Measurements from ENCODE around the gene CDK11B.
"Not testable (repeated sequence)": the region's sequence is repeated elsewhere in the genome, so short reads cannot be mapped to it uniquely, and the experiment has no call there.

The CDK11B gene

GRCh38 chr1:1683104-1683905, 24.5 kb upstream of the CDK11B start:
- DNase-seq (ENCODE audit: low spot score): no peak

GRCh38 chr1:1680912-1681273, 22.1 kb upstream of the CDK11B start:
- DNase-seq (ENCODE audit: low spot score): no peak

DNA sequence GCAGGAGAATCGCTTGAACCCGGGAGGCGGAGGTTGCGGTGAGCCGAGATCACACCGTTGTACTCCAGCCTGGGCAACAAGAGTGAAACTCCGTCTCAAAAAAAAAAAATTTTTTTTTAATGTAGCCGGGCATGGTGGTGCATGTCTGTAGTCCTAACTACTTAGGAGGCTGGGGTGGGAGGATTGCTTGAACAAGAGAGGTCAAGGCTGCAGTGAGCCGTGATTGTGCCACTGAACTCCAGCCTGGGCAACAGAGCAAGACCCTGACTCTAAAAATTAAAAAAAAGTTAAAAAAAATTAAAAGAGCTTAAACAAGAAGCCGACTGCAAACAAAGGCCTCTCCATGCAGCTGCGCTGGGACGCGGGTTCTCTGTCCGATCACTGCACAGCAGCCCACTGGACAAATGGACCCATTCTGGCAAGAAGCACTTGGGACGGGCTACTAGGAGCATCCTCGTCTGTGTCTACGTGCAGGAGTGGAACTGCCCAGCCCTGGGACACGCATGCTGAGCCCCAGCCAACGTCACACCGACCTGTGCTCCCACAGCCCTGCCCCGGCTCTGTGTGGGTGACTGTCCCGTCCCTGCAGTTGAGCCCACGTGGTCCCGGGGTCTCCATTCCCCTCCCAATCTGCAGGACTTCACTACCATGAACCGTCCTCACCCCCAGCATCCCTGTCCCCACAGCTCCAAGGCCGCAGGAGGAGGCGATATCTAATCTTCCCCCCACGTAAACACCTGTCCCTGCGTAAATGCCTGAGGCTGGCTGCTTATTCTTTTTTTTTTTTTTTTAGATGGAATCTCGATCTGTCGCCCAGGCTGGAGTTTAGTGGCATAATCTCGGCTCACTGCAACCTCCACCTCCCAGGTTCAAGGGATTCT, 21.5 kb upstream of the CDK11B start:
- no peak for DNase-seq (ENCODE audit: low spot score)

DNA sequence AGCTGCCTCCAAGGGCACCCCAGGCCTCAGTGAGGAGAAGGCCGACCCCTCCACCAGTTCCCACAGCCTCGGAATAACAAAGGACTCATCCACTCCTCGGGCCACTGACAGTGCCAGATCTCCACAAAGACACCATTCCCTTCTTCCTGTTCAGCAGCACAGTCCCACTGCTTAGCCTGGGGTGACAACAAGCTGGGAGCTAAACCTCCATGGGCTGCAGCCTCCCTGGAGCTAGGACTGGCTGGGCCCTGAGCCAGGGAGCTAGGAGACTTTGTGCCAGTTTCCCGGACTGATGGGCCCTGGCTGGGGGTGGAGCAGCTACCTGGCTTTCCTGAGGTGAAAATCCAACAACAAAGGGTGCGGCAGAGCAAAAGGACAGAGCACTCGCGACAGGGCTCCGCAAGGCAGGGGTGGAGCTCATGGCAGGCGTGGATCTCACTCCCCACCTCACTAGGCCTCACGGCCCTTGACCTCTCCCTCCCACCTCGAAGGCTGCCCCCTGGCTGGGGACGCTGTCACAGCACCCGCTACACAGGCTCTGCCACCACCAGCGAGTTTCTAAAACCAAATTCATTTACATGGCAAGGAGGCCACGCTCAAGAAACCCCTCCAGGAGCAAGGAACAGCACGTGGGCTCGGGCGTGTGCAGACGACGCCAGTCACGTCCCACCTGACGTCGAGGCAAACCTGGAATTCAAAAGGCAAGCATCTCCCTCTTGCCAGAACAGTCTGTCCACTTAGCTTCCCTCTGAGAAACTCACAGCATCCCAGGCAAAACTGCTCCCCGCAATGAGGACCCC, 20.0 kb upstream of the CDK11B start:
- DNase-seq (ENCODE audit: low spot score): peak; percentile 64

GRCh38 chr1:1677718-1678580, 19.1 kb upstream of the CDK11B start:
- DNase-seq (ENCODE audit: low spot score): no peak

DNA sequence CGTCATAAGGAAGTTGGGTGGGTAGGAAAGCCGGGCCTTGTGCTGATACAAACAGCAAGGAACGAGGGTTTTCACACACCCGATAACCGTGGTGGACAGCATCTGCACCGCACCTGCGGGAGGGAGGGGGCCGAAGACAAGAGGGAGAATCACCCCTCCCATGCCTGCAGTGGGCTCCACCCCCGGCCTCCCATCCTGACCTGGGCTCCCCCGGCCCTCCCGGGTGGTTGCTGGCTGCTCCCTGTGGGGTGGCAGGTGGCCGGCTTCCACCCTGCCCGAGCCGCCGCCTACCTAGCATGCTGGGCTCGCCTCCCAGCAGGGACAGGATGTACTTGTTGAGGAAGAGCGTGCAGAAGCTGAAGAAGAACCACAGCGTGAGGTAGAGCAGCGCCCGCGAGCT, 17.3 kb upstream of the CDK11B start:
- DNase-seq (ENCODE audit: low spot score): not testable (repeated sequence)

DNA sequence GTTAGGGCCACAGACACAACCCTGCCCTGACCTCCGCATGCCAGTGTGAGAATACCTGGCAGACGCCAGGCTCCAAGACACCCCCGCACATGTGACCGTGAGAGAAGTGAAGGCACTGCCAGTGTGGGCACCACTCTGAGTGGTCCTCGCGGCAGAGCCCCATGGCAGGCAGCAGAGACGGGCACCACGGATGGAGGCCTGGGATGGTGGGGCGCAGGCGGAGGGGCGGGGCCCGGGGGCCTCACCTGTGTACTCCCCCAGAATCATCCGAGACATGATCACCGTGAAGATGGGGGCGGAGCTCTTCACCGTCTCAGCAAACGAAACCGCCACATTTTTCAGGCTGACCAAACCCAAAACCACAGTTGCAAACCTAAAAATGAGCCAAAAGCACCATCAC, 16.4 kb upstream of the CDK11B start:
- DNase-seq (ENCODE audit: low spot score): not testable (repeated sequence)

DNA sequence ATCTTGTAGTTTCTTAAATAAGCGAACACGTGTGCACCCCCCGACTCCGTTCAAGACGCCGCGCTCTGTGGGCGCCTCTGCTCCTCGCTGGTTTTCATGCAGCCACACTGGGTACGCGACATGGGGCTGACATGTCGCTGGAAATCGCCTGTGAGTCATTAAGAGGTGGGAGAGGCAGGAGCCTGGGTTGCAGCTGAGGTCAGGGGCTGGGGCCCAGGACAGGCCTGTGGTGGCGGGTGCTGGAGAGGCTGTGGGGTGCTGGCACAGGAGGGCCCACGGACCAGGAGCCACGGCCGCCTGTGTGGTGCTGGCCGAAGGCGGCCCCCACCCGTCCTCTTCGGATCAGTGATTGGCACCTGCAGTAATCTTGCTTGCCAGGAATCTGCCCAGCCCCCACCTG, 16.0 kb upstream of the CDK11B start:
- not testable (repeated sequence) for DNase-seq (ENCODE audit: low spot score)

- no peak for DNase-seq (ENCODE audit: low spot score)
These were observed 13.6 kb upstream of the CDK11B start for GRCh38 chr1:1672181-1672965.

DNA sequence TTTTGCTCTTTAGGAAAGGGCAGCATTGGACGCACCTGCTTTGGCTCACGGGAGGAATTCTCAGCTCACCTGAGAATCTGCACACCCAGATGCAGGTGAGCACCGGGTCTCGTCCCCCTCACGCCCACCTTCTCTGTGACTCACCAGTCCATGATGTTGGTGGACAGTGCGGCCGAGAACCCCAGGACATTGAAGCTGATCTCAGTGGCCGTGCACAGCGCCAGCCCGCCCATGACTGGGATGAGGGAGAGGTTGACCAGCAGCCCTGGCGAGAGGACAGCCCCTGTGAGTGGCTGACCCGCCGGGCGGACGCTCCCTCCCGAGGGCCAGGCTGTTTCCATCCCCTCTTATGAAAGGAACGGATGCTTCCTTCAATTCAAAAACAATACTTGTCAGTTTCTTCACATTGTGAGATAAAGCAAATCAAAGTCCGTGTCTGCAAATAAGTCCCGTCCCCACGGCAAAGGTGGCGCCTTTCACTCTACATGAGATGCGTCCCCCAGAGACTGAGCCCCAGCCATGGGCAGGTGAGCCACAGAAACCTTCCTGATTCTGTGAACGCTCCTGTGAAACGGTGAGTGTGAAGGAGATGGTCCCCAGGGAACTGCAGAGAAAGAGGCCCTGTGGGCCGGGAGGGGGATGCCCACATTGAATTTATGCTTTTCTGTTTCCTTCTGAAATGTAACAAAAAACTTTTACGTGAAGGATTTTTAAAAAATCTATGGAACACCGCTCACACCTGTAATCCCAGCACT, 12.7 kb upstream of the CDK11B start:
- no peak for DNase-seq (ENCODE audit: low spot score)

DNA sequence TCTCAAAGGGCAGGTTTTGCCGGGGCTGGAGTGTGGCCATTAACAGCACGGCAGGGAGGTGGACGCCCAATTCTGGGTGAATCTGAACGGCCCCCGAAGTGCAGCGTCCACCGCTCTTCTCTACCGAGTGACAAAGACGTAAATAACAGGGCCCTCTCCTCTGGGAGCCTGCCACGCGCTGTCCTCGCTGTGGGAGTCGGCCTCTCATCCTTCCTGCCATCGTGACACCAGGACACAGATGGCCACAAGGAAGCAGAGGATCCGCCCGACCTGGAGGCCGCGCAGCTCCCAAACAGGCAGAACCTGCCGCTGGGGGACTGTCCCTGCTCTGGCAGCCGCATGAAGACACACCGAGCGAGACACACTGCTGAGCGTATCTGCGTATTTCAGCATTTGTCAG, 12.1 kb upstream of the CDK11B start:
- DNase-seq (ENCODE audit: low spot score): no peak

GRCh38 chr1:1669468-1670440, 10.9 kb upstream of the CDK11B start:
- DNase-seq (ENCODE audit: low spot score): no peak

GRCh38 chr1:1666526-1666925, 7.7 kb upstream of the CDK11B start:
- DNase-seq (ENCODE audit: low spot score): no peak

DNA sequence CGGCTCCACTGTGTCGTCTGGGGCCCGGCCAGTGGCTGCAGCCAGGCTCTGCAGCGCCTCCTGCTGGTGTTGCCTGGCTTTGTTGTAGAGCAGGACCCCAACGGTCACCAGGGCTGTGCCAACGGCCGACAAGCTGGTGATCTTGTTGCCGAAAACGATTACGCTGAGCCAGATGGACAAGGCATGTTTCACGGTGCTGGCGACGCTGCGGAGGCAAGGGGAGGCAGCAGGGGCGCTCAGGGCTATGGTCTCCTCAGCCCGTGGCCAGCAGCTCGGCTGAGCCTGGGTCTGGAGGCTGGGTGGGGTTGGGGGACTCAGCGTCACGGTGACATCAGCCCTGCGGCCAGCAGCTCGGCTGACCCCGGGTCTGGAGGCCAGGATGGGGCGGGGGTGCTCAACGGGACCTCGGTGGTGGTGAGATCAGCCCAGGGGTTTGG, 7.0 kb upstream of the CDK11B start:
- no peak for DNase-seq (ENCODE audit: low spot score)

- no peak for DNase-seq (ENCODE audit: low spot score)
These were observed 6.4 kb upstream of the CDK11B start for GRCh38 chr1:1664941-1665814.

GRCh38 chr1:1664318-1664717, 5.5 kb upstream of the CDK11B start:
- DNase-seq (ENCODE audit: low spot score): not testable (repeated sequence)

DNA sequence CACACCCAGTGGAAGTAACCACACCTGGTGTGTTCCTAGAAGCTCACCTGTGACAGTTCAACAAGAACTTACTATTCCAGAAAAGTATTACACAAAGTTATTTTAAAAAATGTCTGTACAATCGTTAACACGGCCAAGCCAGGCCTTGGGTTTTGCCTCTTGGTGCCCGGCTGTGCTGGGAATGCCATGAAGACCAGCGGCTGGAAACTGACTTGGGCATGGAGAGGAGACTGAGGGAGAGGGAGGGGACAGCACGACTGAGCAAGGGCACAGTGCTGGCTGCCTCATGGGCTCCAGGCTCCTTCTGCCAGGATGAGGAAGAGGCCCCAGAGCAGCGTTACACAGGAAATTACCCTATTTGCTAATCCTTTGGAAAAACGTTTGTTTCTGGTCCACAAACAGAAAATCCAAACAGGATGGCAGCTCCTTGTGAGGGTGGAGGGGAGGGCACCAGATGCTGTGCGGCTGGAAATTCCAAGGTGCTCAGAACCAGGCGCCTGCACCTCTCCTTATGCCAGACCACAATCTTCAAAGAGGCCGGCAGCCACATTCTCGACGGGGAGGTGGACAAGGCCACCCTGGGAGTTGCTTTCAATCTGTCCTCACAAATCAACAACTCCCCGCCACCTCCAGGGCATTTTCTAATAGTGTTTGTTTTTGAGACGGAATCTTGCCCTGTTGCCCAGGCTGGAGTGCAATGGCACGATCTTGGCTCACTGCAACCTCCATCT, 4.2 kb upstream of the CDK11B start:
- DNase-seq (ENCODE audit: low spot score): not testable (repeated sequence)

Data from SW480 (cell line).